WTC11 (cell line): ENCODE measurements around the gene MYO5B. TPM values are rescaled to one million over a fixed set of nuclear protein-coding genes. Genes with fewer than 3 reads are reported as not detected.

Source experiments
- ATAC-seq: fragments of 200-7000 bp; cut with Tn5 transposase; 2 replicates; pipeline ENCODE4 v1.10.0; 2021; ENCODE audit warnings: mild to moderate bottlenecking, moderate library complexity
- CTCF ChIA-PET: fragments of 300-600 bp; sonication (Branson Sonifier 250); formaldehyde crosslinking; loops from one replicate; lab custom pipeline; 2021; ENCODE audit warnings: antibody characterized with exemption; lab: Charles Lee
- POLR2A ChIA-PET: fragments of 350-600 bp; sonication (Branson Sonifier 250); formaldehyde crosslinking; loops from one replicate; lab custom pipeline; 2021; ENCODE audit warnings: antibody characterized with exemption; lab: Charles Lee
- DNase-seq: peaks from one replicate; pipeline ENCODE4 v3.0.0; 2021; ENCODE audit warnings: low spot score
- H3K27ac Mint-ChIP-seq: 2 replicates; pipeline ENCODE4 v1.8.0; 2021; ENCODE audit warnings: mixed read lengths
- H3K27me3 Mint-ChIP-seq: 2 replicates; pipeline ENCODE4 v1.8.0; 2021; ENCODE audit warnings: low read depth, mild to moderate bottlenecking, moderate library complexity, mixed read lengths
- H3K36me3 Mint-ChIP-seq: 2 replicates; pipeline ENCODE4 v1.8.0; 2021; ENCODE audit warnings: mixed read lengths
- H3K4me1 Mint-ChIP-seq: 2 replicates; pipeline ENCODE4 v1.8.0; 2022; ENCODE audit warnings: mixed read lengths
- H3K4me3 Mint-ChIP-seq: 2 replicates; pipeline ENCODE4 v1.8.0; 2021; ENCODE audit warnings: mild to moderate bottlenecking, moderate library complexity, mixed read lengths
- H3K9me3 Mint-ChIP-seq: 2 replicates; pipeline ENCODE4 v1.8.0; 2021; ENCODE audit warnings: mixed read lengths
- AR ChIP-seq: fragments of 250-450 bp; sonication (Bioruptor Pico); IDR thresholded peaks from 2 replicates; pipeline ENCODE4 v1.9.0; 2021; ENCODE audit warnings: mild to moderate bottlenecking
- ATF6 ChIP-seq: sonication (generic); formaldehyde crosslinking; IDR thresholded peaks from 2 replicates; pipeline ENCODE4 v1.8.1; 2023; ENCODE audit warnings: mild to moderate bottlenecking, missing genetic modification reagents
- E2F4 ChIP-seq: sonication (generic); formaldehyde crosslinking; IDR thresholded peaks from 2 replicates; pipeline ENCODE4 v1.8.1; 2022; ENCODE audit warnings: low read depth, mild to moderate bottlenecking, moderate library complexity, missing genetic modification reagents, borderline replicate concordance
- EMX1 ChIP-seq: fragments of 250-450 bp; sonication (Bioruptor Pico); IDR thresholded peaks from 2 replicates; pipeline ENCODE4 v1.8.0; 2021; ENCODE audit warnings: mild to moderate bottlenecking
- ERG ChIP-seq: fragments of 250-450 bp; sonication (Bioruptor Pico); IDR thresholded peaks from 2 replicates; pipeline ENCODE4 v1.8.0; 2021; ENCODE audit warnings: mild to moderate bottlenecking
- ETV6 ChIP-seq: sonication (generic); formaldehyde crosslinking; IDR thresholded peaks from 2 replicates; pipeline ENCODE4 v1.8.1; 2022; ENCODE audit warnings: mild to moderate bottlenecking, missing genetic modification reagents
- IRF1 ChIP-seq: sonication (generic); formaldehyde crosslinking; IDR thresholded peaks from 2 replicates; pipeline ENCODE4 v1.8.0; 2023; ENCODE audit warnings: missing genetic modification reagents
- IRF2 ChIP-seq: sonication (generic); formaldehyde crosslinking; IDR thresholded peaks from 2 replicates; pipeline ENCODE4 v1.8.0; 2022; ENCODE audit warnings: low read depth, missing genetic modification reagents, borderline replicate concordance
- JUN ChIP-seq: sonication (generic); formaldehyde crosslinking; IDR thresholded peaks from 2 replicates; pipeline ENCODE4 v1.8.0; 2023; ENCODE audit warnings: mild to moderate bottlenecking, missing genetic modification reagents
- PREB ChIP-seq: sonication (generic); formaldehyde crosslinking; IDR thresholded peaks from 2 replicates; pipeline ENCODE4 v1.8.1; 2022; ENCODE audit warnings: mild to moderate bottlenecking, missing genetic modification reagents, moderate library complexity, borderline replicate concordance
- RELA ChIP-seq: sonication (generic); formaldehyde crosslinking; IDR thresholded peaks from 2 replicates; pipeline ENCODE4 v1.8.1; 2022; ENCODE audit warnings: missing genetic modification reagents, mild to moderate bottlenecking, borderline replicate concordance
- SMAD3 ChIP-seq: sonication (generic); formaldehyde crosslinking; IDR thresholded peaks from 2 replicates; pipeline ENCODE4 v1.8.0; 2022; ENCODE audit warnings: missing genetic modification reagents, mild to moderate bottlenecking, borderline replicate concordance
- SOX15 ChIP-seq: fragments of 250-450 bp; sonication (Bioruptor Pico); IDR thresholded peaks from 2 replicates; pipeline ENCODE4 v1.9.0; 2021; ENCODE audit warnings: mild to moderate bottlenecking
- ZNF532 ChIP-seq: fragments of 250-450 bp; sonication (Bioruptor Pico); IDR thresholded peaks from 2 replicates; pipeline ENCODE4 v1.9.0; 2021; ENCODE audit warnings: mild to moderate bottlenecking, borderline replicate concordance
- ZNF671 ChIP-seq: fragments of 250-450 bp; sonication (Bioruptor Pico); IDR thresholded peaks from 2 replicates; pipeline ENCODE4 v1.8.0; 2021; ENCODE audit warnings: mild to moderate bottlenecking
- total RNA-seq: library from RNA; stranded (reverse); gene quantifications from 3 replicates; pipeline ENCODE4 v1.2.3, GENCODE V29; 2021

MYO5B gene
- total RNA-seq, 1 experiment from 2014 or later, result 8.7 TPM

- no peak for ATAC-seq
- H3K27ac Mint-ChIP-seq, result no peak overlapping the region
- CTCF ChIA-PET, result interaction anchor here (2.4 kb wide), 1 partner anchor 44 kb away, joined by 9 read pairs; no protein-coding TSS in a partner anchor
Observed at GRCh38 chr18:50158866-50159653, 35.9 kb downstream of the MYO5B start.

More at GRCh38 chr18:50158866-50159653, 35.9 kb downstream of the MYO5B start:
- POLR2A ChIA-PET, result interaction anchor here (0.5 kb wide), 1 partner anchor 47 kb away, joined by 6 read pairs; no protein-coding TSS in a partner anchor
- H3K9me3 Mint-ChIP-seq, result 0 out of 2 replicates have a peak, but pooled peaks cover 5% of the 10 kb centered on the region
- DNase-seq, result no peak
- H3K27me3 Mint-ChIP-seq, result no peaks in the 10 kb centered on the region
- H3K4me3 Mint-ChIP-seq, result no peak overlapping the region
- no peaks in the 10 kb centered on the region for H3K36me3 Mint-ChIP-seq
- no peak for TF ChIP-seq AR (CRISPR knock-in tag)
- TF ChIP-seq JUN (CRISPR knock-in tag), result no peak
- TF ChIP-seq SMAD3 (CRISPR knock-in tag), result no peak
- no peak for TF ChIP-seq E2F4
- no peak for TF ChIP-seq ZNF532 (CRISPR knock-in tag)
- no peak for TF ChIP-seq IRF2 (CRISPR knock-in tag)
- TF ChIP-seq EMX1 (CRISPR knock-in tag), result no peak
- TF ChIP-seq ETV6, result no peak
- TF ChIP-seq SOX15 (CRISPR knock-in tag), result no peak
- no peak for TF ChIP-seq ZNF671
- TF ChIP-seq ERG (CRISPR knock-in tag), result no peak
- TF ChIP-seq RELA, result no peak
- TF ChIP-seq ATF6 (CRISPR knock-in tag), result no peak
- no peak for TF ChIP-seq IRF1 (CRISPR knock-in tag)
- no peak for TF ChIP-seq PREB
- TF ChIP-seq, all 79 proteins: peak for 0
- peaks cover 35% of the 10 kb centered on the region for H3K4me1 Mint-ChIP-seq
